ENCODE measurements around the gene CARS1.
A peak's percentile ranks its signal among the peaks of the same experiment; 100 is the strongest.

CARS1 gene

GRCh38 chr11:3037040-3037944, 19.9 kb downstream of the CARS1 start:
- peak; percentile 80 for DNase-seq

GRCh38 chr11:3036419-3036818, 20.8 kb downstream of the CARS1 start:
- no peak for DNase-seq

- no peak for DNase-seq
Observed at GRCh38 chr11:3035333-3035732, 21.9 kb downstream of the CARS1 start.

GRCh38 chr11:3030289-3031070, 26.7 kb downstream of the CARS1 start:
- DNase-seq, result no peak

GRCh38 chr11:3028813-3029212, 28.4 kb downstream of the CARS1 start:
- no peak for DNase-seq

- DNase-seq, result no peak
Observed at GRCh38 chr11:3026803-3027202, 30.4 kb downstream of the CARS1 start.

- DNase-seq, result no peak
Observed at GRCh38 chr11:3022982-3023381, 34.2 kb downstream of the CARS1 start.

- no peak for DNase-seq
Observed at GRCh38 chr11:3022300-3022967, 34.8 kb downstream of the CARS1 start.

GRCh38 chr11:3021125-3021524, 36.1 kb downstream of the CARS1 start:
- peak; percentile 68 for DNase-seq

GRCh38 chr11:3020011-3020410, 37.2 kb downstream of the CARS1 start:
- DNase-seq, result no peak

- DNase-seq, result no peak
Observed at GRCh38 chr11:3018596-3018995, 38.6 kb downstream of the CARS1 start.

- DNase-seq, result no peak
Observed at GRCh38 chr11:3016861-3017260, 40.4 kb downstream of the CARS1 start.

- DNase-seq, result no peak
Observed at GRCh38 chr11:3015796-3016195, 41.4 kb downstream of the CARS1 start.

- no peak for DNase-seq
Observed at GRCh38 chr11:3014943-3015342, 42.3 kb downstream of the CARS1 start.

GRCh38 chr11:3014057-3014938, 42.9 kb downstream of the CARS1 start:
- peak; percentile 87 for DNase-seq

GRCh38 chr11:3011891-3012885, 45.0 kb downstream of the CARS1 start:
- no peak for DNase-seq

- DNase-seq, result no peak
Observed at GRCh38 chr11:3010521-3011275, 46.5 kb downstream of the CARS1 start.

- DNase-seq, result no peak
Observed at GRCh38 chr11:3010004-3010403, 47.2 kb downstream of the CARS1 start.

- no peak for DNase-seq
Observed at GRCh38 chr11:3009481-3009880, 47.7 kb downstream of the CARS1 start.

- no peak for DNase-seq
Observed at GRCh38 chr11:3008746-3009336, 48.4 kb downstream of the CARS1 start.

All from activated effector memory CD4-positive, alpha-beta T cell treated with anti-CD3 and anti-CD28 coated beads, Interleukin-2, amount 50 U/mL, for 16 hours (primary cell).